WERI-Rb-1 (cell line): ENCODE data around the gene ASTL.

Experiments used
- DNase-seq: peaks from one replicate; pipeline ENCODE4 v3.0.0-alpha.2; 2020
- H3K27ac ChIP-seq: fragments of 250-450 bp; sonication (Bioruptor Pico); 2 replicates; pipeline ENCODE4 v1.5.1; 2020; ENCODE audit warnings: mild to moderate bottlenecking, moderate library complexity
- H3K27me3 ChIP-seq: fragments of 250-450 bp; sonication (Bioruptor Pico); 2 replicates; pipeline ENCODE4 v1.5.1; 2021; ENCODE audit warnings: mild to moderate bottlenecking, low read depth, moderate library complexity; ENCODE audit not compliant: insufficient read depth, severe bottlenecking
- H3K36me3 ChIP-seq: fragments of 250-450 bp; sonication (Bioruptor Pico); 2 replicates; pipeline ENCODE4 v1.5.1; 2020; ENCODE audit warnings: mild to moderate bottlenecking, moderate library complexity
- H3K4me3 ChIP-seq: 2 replicates; pipeline ENCODE4 v1.5.1; 2011; ENCODE audit warnings: low read depth, mild to moderate bottlenecking, control low read depth, low read length
- H3K9me3 ChIP-seq: fragments of 250-450 bp; sonication (Bioruptor Pico); 2 replicates; pipeline ENCODE4 v1.5.1; 2021; ENCODE audit warnings: mild to moderate bottlenecking, moderate library complexity; ENCODE audit not compliant: severe bottlenecking
- TF ChIP-seq, protein P1 (sequence below): IDR thresholded peaks from 2 replicates; pipeline ENCODE4 v1.5.1; 2011; ENCODE audit warnings: low read depth, mild to moderate bottlenecking, control low read depth, inconsistent platforms, low read length

The ASTL gene

DNA sequence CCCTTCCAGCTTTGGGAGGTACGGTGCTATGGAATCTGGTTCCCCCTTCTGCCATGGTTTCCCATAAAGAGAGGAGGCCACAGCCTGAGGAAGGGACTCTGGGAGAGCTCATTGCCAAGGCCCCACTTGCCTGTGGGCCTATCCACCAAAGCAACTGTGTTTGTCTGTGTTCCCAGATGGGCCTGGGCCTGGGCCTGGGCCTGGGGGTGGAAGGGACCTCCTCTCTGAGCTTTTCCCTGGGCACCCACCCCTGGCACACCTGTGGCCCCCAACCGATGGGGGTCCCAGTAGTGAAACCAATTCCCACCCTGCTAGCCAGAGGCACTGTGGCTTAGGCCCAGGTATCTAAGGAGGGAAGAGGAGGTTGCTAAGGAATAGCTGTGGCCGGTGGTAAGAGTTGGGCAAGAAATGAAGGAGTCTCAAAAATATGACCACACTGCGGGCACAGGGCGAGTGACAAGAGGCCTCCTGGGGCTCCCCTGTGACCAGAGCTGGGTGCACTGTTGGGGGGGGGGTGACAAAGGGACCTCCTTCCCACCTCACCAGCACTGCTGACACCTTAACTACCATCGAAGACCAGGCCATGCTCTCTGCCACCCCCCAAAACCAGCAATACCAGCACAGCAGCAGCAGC is 11.8 kb upstream of the ASTL start:
- Histone ChIP-seq H3K36me3 (no peaks in the 10 kb centered on the region), H3K27ac (peak overlapping the region; percentile 94), H3K9me3 (no peaks in the 10 kb centered on the region), H3K27me3 (no peaks in the 10 kb centered on the region), H3K4me3 (no peak overlapping the region)
- DNase-seq, result no peak
- TF ChIP-seq, protein P1, sequence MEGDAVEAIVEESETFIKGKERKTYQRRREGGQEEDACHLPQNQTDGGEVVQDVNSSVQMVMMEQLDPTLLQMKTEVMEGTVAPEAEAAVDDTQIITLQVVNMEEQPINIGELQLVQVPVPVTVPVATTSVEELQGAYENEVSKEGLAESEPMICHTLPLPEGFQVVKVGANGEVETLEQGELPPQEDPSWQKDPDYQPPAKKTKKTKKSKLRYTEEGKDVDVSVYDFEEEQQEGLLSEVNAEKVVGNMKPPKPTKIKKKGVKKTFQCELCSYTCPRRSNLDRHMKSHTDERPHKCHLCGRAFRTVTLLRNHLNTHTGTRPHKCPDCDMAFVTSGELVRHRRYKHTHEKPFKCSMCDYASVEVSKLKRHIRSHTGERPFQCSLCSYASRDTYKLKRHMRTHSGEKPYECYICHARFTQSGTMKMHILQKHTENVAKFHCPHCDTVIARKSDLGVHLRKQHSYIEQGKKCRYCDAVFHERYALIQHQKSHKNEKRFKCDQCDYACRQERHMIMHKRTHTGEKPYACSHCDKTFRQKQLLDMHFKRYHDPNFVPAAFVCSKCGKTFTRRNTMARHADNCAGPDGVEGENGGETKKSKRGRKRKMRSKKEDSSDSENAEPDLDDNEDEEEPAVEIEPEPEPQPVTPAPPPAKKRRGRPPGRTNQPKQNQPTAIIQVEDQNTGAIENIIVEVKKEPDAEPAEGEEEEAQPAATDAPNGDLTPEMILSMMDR, result no peak

DNA sequence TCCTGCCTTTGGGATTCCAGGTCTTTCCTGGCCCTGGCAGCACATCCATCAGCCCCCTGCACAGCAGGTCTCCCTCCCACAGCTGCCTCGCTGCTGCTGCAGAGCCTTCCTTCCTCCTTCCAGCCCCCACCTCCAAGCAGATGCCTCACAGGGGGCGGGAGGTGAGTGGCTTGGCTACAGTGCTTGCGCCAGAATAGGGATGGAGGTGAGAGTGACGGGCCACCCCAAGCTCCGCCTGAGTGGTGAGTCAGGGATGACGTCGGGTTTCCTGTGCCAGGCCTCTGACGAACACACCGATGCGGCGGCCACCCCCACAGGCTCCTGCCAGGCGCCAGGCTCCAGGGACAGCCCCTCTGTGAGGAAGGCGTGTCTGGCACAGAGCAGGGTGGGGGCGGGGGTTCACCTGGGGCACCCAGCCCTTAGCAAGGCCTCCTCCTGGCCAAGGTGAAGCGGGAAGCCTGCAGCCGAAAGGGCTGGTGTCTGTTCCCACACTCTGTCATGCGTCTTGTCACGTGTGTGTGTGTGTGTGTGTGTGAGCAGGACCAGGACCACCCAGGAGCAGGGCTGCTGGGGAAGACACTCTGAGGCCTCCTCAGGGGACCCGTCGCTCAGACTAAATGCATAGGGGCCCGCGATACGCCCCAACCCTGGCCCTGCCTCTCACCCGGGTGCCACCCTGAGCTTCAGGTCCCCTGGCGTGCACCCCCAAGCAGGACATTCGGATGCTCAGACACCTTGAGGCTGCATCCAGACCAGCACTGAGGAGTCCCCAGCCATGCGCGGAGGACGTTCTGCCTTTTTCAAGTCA is 10.3 kb upstream of the ASTL start:
- Histone ChIP-seq H3K27ac (peak overlapping the region; percentile 85), H3K27me3 (no peaks in the 10 kb centered on the region), H3K9me3 (no peaks in the 10 kb centered on the region), H3K4me3 (no peak overlapping the region), H3K36me3 (peaks cover 12% of the 10 kb centered on the region)
- TF ChIP-seq, protein P1, result no peak
- peak; percentile 88 for DNase-seq

DNA sequence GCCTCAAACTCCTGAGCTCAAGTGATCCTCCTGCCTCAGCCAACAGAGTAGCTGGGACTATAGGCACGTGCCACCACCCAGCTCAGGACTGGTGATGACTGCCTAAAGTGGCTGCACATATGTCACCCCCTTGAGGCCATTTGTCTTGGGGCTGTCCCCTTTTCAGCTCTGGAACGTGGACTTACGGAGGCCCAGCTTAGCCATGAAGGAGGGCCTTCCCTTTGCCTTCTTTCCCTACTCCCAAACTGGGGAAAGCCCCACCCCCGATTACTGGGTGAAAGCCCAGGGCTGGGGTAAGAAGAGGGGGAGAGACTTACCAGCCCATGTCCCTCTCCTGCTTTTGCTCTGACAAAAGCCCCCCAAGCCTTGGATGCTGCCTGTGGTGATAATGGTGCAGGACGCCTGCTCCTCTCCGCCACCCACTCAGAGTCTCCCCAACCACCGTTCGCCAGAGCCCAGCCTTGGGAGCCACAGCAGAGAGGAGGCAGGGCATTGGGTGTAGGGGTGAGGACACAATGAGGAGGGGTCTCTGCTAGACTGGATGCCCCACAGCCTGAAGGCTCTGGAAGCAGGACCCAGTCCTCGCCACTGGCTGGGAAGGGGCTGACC is 9.4 kb upstream of the ASTL start:
- Histone ChIP-seq H3K27me3 (no peaks in the 10 kb centered on the region), H3K9me3 (no peaks in the 10 kb centered on the region), H3K36me3 (peaks cover 21% of the 10 kb centered on the region), H3K27ac (peak overlapping the region; percentile 85), H3K4me3 (no peak overlapping the region)
- TF ChIP-seq, protein P1, result peak; percentile 32; the same call in 1 of the 2 replicates
- peak; percentile 51 for DNase-seq

DNA sequence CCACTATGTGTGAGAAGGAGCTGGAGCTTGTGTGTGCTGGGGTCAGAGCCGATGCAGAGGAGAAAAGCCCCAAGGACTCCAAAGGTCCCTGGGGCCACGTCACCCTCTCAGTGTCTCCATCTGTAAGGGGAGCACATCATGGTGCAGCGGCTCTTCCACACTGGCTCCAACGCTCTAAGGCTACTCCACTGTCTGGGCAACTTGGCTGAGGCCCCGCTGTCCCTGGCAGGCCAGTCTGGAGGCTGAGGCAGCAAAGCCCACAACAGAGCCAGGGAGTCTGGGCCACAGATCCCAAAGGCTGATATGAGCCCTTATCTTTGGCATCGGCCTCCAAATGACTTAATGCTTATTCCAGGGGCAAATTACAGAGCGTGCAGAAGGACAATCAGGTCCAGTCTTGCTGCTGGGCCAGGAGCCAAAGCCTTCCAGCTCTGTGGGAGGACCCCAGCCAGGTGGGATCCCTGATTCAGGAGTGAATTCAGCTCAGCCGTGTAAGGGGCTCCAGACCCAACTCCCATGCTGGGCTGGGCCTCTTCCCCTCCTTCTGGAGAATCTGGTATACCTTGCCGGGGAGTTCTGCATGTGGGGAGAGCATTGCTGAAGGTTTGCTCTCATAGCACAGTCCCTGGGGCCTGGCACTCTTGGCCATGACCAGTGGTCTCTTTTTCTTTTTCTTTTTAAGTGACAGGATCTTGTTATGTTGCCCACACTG is 8.7 kb upstream of the ASTL start:
- Histone ChIP-seq H3K4me3 (no peak overlapping the region), H3K27ac (peak overlapping the region; percentile 85), H3K27me3 (no peaks in the 10 kb centered on the region), H3K9me3 (no peaks in the 10 kb centered on the region), H3K36me3 (peaks cover 28% of the 10 kb centered on the region)
- TF ChIP-seq, protein P1, result no peak
- no peak for DNase-seq

DNA sequence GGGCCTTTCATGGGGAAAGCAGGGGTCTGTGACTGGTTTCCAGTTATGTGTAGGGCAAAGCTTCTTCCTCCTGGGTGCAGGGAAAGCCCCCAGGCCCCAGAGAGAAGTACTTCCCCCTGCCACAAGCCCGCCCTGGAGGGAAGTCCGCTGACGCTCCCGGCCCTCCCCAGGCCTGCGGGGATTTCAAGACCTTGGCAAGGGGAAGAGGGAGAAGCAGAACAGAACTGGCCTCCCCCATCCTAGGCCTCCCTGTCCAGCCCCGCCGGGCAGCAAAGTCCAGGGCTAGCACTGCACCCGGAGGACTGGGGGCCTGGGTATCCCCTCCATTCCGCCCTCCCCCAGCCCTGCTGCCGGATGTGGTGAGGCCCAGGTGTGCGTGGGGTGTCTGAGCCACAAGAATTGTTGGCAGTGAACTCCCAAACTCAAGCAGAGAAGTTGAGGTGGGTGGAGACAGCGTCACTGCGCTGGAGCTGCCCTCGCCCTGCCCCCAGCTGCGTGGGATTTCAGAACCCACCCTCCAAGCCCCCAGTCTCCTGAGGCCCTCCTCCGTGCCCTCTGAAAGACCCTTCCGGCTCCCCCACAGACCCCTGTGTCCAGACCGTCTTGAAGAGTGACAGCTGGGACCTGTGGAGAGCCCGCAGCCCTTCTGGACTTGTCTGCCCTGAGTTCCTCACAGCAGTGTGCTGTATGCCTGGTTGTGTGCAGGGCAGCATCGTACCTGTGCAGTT is 8.0 kb upstream of the ASTL start:
- TF ChIP-seq, protein P1, result no peak
- H3K4me3 ChIP-seq, result no peak overlapping the region
- H3K27me3 ChIP-seq, result no peaks in the 10 kb centered on the region
- peaks cover 28% of the 10 kb centered on the region for H3K36me3 ChIP-seq
- H3K27ac ChIP-seq, result peak overlapping the region; percentile 85
- no peaks in the 10 kb centered on the region for H3K9me3 ChIP-seq
- no peak for DNase-seq
